ENCODE data around the gene MAST4. TPM values are rescaled to one million over a fixed set of nuclear protein-coding genes. Genes with fewer than 3 reads are reported as not detected.

The MAST4 gene
- total RNA-seq, 1 experiment from 2014 or later, result 26.5 TPM

DNA sequence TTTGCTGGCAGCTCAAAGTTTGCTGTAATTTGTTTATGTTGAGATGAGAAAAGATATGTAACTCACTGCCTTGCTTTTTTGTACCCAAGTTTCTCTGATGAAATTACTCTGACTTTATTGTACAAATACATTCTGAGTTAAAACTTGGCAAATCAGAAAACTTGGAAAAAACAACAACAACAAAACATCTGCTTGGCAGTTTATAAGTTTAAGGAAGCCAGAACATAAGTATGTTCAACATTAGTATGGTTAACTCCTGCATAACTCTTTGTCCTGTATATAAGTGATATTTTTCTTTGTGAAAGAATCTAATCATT lies 233.1 kb downstream of the MAST4 start:
- POLR2A ChIA-PET, result interaction anchor here (0.5 to 4.4 kb wide), 32 partner anchors 9 to 1204 kb away, joined by 3 to 73 read pairs (median 6); no protein-coding TSS in a partner anchor
- H3K4me1 Mint-ChIP-seq (ENCODE audit: insufficient read depth, unreplicated experiment), result peaks cover 21% of the 10 kb centered on the region
- H3K27me3 Mint-ChIP-seq (ENCODE audit: insufficient read depth, unreplicated experiment), result no peaks in the 10 kb centered on the region

GRCh38 chr5:66829826-66830225 lies 233.6 kb downstream of the MAST4 start:
- Mint-ChIP-seq H3K27me3 (ENCODE audit: insufficient read depth, unreplicated experiment) (no peaks in the 10 kb centered on the region), H3K36me3 (ENCODE audit: insufficient read depth, unreplicated experiment) (no peaks in the 10 kb centered on the region), H3K4me3 (ENCODE audit: unreplicated experiment) (peak overlapping the region; percentile 54), H3K4me1 (ENCODE audit: insufficient read depth, unreplicated experiment) (peaks cover 21% of the 10 kb centered on the region), H3K9me3 (ENCODE audit: unreplicated experiment) (no peaks in the 10 kb centered on the region), H3K27ac (ENCODE audit: low read depth, unreplicated experiment) (peak overlapping the region; percentile 27)
- ChIA-PET CTCF (interaction anchor here (0.5 to 2.4 kb wide), 17 partner anchors 9 to 327 kb away, joined by 3 to 15 read pairs (median 5); no protein-coding TSS in a partner anchor), POLR2A (interaction anchor here (0.5 to 4.4 kb wide), 26 partner anchors 8 to 1293 kb away, joined by 3 to 73 read pairs (median 8); no protein-coding TSS in a partner anchor)
- TF ChIP-seq, protein P1, sequence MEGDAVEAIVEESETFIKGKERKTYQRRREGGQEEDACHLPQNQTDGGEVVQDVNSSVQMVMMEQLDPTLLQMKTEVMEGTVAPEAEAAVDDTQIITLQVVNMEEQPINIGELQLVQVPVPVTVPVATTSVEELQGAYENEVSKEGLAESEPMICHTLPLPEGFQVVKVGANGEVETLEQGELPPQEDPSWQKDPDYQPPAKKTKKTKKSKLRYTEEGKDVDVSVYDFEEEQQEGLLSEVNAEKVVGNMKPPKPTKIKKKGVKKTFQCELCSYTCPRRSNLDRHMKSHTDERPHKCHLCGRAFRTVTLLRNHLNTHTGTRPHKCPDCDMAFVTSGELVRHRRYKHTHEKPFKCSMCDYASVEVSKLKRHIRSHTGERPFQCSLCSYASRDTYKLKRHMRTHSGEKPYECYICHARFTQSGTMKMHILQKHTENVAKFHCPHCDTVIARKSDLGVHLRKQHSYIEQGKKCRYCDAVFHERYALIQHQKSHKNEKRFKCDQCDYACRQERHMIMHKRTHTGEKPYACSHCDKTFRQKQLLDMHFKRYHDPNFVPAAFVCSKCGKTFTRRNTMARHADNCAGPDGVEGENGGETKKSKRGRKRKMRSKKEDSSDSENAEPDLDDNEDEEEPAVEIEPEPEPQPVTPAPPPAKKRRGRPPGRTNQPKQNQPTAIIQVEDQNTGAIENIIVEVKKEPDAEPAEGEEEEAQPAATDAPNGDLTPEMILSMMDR (IDR thresholded peaks at IDR 0.05; ENCODE audit: unreplicated experiment), result no peak
- intact Hi-C loops (cut with micrococcal nuclease), result loop anchor here (5.0 kb wide), 1 partner anchor 172 kb away; no protein-coding TSS in a partner anchor
- peak; percentile 52 for DNase-seq (ENCODE audit: unreplicated experiment)
- no TSS peak for BruUV-seq (replicated peaks)

More for the DNA sequence above, 233.1 kb downstream of the MAST4 start:
- TF ChIP-seq, protein P1 (IDR thresholded peaks at IDR 0.05; ENCODE audit: unreplicated experiment), result no peak
- H3K27ac Mint-ChIP-seq (ENCODE audit: low read depth, unreplicated experiment), result peak overlapping the region; percentile 90
- CTCF ChIA-PET, result interaction anchor here (0.5 to 2.4 kb wide), 13 partner anchors 10 to 523 kb away, joined by 3 to 15 read pairs (median 5); no protein-coding TSS in a partner anchor
- intact Hi-C loops (cut with micrococcal nuclease), result loop anchor here (5.0 kb wide), 1 partner anchor 173 kb away; no protein-coding TSS in a partner anchor
- no peaks in the 10 kb centered on the region for H3K36me3 Mint-ChIP-seq (ENCODE audit: insufficient read depth, unreplicated experiment)
- H3K9me3 Mint-ChIP-seq (ENCODE audit: unreplicated experiment), result no peaks in the 10 kb centered on the region
- DNase-seq (ENCODE audit: unreplicated experiment), result no peak
- peak overlapping the region; percentile 85 for H3K4me3 Mint-ChIP-seq (ENCODE audit: unreplicated experiment)
- BruUV-seq (replicated peaks), result no TSS peak

DNA sequence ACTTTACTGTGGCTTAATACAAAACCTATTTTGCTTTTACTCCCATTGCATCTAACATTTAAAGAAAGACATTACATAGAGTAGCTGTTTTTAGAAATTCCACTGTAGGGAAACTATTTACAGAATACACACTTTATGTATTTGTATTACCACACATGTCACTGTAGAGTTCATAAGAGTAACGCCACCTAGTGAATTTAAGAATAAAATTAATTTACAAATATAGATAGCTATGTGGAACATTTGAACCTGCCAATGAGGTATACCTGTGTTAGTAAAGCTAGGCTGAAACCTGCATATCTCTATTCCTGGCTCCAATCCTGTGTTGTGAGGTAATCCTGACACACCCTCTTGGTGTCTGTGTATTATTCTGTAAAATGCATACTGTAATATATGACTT lies 234.4 kb downstream of the MAST4 start:
- no TSS peak for BruUV-seq (replicated peaks)
- no peak overlapping the region for H3K4me3 Mint-ChIP-seq (ENCODE audit: unreplicated experiment)
- ChIA-PET CTCF (interaction anchor here (0.6 to 2.4 kb wide), 16 partner anchors 9 to 522 kb away, joined by 3 to 15 read pairs (median 4); no protein-coding TSS in a partner anchor), POLR2A (interaction anchor here (0.8 to 4.4 kb wide), 17 partner anchors 11 to 182 kb away, joined by 3 to 73 read pairs (median 10); no protein-coding TSS in a partner anchor)
- H3K27me3 Mint-ChIP-seq (ENCODE audit: insufficient read depth, unreplicated experiment), result no peaks in the 10 kb centered on the region
- TF ChIP-seq, protein P1 (IDR thresholded peaks at IDR 0.05; ENCODE audit: unreplicated experiment), result peak; percentile 27
- intact Hi-C loops (cut with micrococcal nuclease), result no loop called here
- H3K36me3 Mint-ChIP-seq (ENCODE audit: insufficient read depth, unreplicated experiment), result no peaks in the 10 kb centered on the region
- peaks cover 21% of the 10 kb centered on the region for H3K4me1 Mint-ChIP-seq (ENCODE audit: insufficient read depth, unreplicated experiment)
- H3K9me3 Mint-ChIP-seq (ENCODE audit: unreplicated experiment), result no peaks in the 10 kb centered on the region
- DNase-seq (ENCODE audit: unreplicated experiment), result peak; percentile 24
- peak overlapping the region; percentile 27 for H3K27ac Mint-ChIP-seq (ENCODE audit: low read depth, unreplicated experiment)

- TF ChIP-seq, protein P1 (IDR thresholded peaks at IDR 0.05; ENCODE audit: unreplicated experiment), result no peak
- peaks cover 10% of the 10 kb centered on the region for H3K4me1 Mint-ChIP-seq (ENCODE audit: insufficient read depth, unreplicated experiment)
- no peak overlapping the region for H3K4me3 Mint-ChIP-seq (ENCODE audit: unreplicated experiment)
- intact Hi-C loops (cut with micrococcal nuclease), result no loop called here
- no peaks in the 10 kb centered on the region for H3K9me3 Mint-ChIP-seq (ENCODE audit: unreplicated experiment)
- no TSS peak for BruUV-seq (replicated peaks)
- H3K27me3 Mint-ChIP-seq (ENCODE audit: insufficient read depth, unreplicated experiment), result no peaks in the 10 kb centered on the region
- H3K36me3 Mint-ChIP-seq (ENCODE audit: insufficient read depth, unreplicated experiment), result no peaks in the 10 kb centered on the region
- DNase-seq (ENCODE audit: unreplicated experiment), result no peak
- no peak overlapping the region for H3K27ac Mint-ChIP-seq (ENCODE audit: low read depth, unreplicated experiment)
- ChIA-PET CTCF (interaction anchor here (0.6 to 2.4 kb wide), 3 partner anchors 10 to 41 kb away, joined by 3 to 15 read pairs (median 7); no protein-coding TSS in a partner anchor), POLR2A (interaction anchor here (1.2 to 5.3 kb wide), 5 partner anchors 10 to 51 kb away, joined by 3 to 27 read pairs (median 3); no protein-coding TSS in a partner anchor)
Observed at GRCh38 chr5:66839636-66840185, 243.5 kb downstream of the MAST4 start.
